ENCODE data around the gene ZNG1B.
"Not testable (repeated sequence)": the region's sequence is repeated elsewhere in the genome, so short reads cannot be mapped to it uniquely, and the experiment has no call there.

DNA sequence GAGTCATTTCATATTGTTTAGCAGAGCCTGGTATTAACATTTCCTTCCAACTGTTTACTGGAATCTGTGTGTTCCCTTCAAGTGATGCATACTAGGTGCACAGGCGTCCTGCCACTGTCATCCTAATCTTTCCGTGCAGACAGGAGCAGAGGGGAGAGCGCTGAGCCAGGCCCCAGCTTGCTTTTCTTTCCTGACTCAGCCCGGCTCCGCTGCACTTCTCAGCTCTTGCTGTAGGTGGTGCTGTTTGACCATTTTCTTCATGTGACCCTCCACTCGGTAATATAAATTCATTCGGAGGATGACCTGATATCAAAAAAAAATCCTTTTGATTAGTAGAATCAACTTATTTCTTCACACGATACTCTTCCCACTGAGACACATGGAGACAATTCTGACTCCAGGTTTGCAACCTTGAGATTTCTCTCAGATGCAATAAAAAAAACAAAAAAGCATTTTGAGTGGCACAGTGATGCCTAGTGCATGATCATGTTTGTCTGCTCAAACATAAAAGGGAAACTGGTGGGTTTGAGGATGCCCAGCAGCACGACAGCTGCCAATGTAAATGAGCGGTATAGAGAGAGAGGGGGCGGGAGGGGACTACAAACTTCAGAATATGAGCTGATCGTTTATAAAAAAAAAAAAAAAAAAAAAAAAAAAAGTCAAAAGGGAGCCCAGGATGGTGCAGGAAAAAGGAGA is 90.0 kb downstream of the ZNG1B start:
- TF ChIP-seq, protein P1, sequence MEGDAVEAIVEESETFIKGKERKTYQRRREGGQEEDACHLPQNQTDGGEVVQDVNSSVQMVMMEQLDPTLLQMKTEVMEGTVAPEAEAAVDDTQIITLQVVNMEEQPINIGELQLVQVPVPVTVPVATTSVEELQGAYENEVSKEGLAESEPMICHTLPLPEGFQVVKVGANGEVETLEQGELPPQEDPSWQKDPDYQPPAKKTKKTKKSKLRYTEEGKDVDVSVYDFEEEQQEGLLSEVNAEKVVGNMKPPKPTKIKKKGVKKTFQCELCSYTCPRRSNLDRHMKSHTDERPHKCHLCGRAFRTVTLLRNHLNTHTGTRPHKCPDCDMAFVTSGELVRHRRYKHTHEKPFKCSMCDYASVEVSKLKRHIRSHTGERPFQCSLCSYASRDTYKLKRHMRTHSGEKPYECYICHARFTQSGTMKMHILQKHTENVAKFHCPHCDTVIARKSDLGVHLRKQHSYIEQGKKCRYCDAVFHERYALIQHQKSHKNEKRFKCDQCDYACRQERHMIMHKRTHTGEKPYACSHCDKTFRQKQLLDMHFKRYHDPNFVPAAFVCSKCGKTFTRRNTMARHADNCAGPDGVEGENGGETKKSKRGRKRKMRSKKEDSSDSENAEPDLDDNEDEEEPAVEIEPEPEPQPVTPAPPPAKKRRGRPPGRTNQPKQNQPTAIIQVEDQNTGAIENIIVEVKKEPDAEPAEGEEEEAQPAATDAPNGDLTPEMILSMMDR (IDR thresholded peaks at IDR 0.05; ENCODE audit: insufficient read depth, low read depth, low read length), result not testable (repeated sequence)
- TF ChIP-seq EZH2 (IDR thresholded peaks at IDR 0.05; ENCODE audit: insufficient read depth, low read length), result not testable (repeated sequence)
